Measurements from ENCODE around the gene NDUFB10. TPM values are rescaled to one million over a fixed set of nuclear protein-coding genes. Genes with fewer than 3 reads are reported as not detected.
A peak's percentile ranks its signal among the peaks of the same experiment; 100 is the strongest.

The NDUFB10 gene
- total RNA-seq, 3 donors from 2014 or later, result 204 to 212 (median 210) TPM

DNA sequence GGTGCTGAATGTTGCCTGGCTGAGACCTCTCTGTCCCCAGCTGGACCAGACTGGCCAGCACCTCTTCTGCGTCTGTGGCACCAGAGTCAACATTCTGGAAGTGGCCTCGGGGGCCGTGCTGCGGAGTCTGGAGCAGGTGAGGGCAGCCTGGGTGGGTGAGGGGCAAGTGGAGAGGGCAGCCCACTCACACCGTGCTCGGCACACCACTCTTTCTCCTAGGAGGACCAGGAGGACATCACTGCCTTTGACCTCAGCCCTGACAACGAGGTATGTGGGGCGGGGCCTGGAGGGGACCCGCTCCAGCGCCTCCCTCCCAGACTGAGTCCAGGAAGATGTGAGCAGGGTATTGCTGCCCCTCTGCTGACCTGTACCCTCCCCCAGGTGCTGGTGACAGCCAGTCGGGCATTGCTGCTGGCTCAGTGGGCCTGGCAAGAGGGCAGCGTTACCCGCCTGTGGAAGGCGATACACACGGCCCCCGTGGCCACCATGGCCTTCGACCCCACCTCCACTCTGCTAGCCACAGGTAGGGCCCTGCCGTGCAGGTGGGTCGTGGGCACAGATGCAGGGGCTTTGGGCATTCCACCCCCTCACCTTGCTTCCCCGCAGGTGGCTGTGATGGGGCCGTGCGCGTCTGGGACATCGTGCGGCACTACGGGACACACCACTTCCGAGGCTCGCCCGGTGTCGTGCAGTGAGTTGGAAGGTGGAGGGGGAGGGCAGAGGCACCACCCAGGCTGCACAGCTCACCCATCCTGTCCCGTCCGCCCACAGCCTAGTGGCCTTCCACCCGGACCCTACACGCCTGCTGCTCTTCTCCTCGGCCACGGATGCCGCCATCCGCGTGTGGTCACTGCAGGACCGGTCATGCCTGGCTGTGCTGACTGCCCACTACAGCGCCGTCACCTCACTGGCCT lies 15.1 kb downstream of the NDUFB10 start:
- H3K4me1 ChIP-seq (ENCODE audit: low read depth), result peaks cover 20% of the 10 kb centered on the region
- H3K36me3 ChIP-seq (ENCODE audit: low read depth), result no peaks in the 10 kb centered on the region
- TF ChIP-seq, protein P1, sequence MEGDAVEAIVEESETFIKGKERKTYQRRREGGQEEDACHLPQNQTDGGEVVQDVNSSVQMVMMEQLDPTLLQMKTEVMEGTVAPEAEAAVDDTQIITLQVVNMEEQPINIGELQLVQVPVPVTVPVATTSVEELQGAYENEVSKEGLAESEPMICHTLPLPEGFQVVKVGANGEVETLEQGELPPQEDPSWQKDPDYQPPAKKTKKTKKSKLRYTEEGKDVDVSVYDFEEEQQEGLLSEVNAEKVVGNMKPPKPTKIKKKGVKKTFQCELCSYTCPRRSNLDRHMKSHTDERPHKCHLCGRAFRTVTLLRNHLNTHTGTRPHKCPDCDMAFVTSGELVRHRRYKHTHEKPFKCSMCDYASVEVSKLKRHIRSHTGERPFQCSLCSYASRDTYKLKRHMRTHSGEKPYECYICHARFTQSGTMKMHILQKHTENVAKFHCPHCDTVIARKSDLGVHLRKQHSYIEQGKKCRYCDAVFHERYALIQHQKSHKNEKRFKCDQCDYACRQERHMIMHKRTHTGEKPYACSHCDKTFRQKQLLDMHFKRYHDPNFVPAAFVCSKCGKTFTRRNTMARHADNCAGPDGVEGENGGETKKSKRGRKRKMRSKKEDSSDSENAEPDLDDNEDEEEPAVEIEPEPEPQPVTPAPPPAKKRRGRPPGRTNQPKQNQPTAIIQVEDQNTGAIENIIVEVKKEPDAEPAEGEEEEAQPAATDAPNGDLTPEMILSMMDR (IDR thresholded peaks at IDR 0.05), result no peak
- no peak for ATAC-seq
- DNase-seq, result peak in 2 of 3 donors; percentile 36 to 56
- H3K9me3 ChIP-seq, result no peaks in the 10 kb centered on the region
- no peak overlapping the region for H3K4me3 ChIP-seq
- intact Hi-C loops (cut with DNase I, micrococcal nuclease), result no loop called here

DNA sequence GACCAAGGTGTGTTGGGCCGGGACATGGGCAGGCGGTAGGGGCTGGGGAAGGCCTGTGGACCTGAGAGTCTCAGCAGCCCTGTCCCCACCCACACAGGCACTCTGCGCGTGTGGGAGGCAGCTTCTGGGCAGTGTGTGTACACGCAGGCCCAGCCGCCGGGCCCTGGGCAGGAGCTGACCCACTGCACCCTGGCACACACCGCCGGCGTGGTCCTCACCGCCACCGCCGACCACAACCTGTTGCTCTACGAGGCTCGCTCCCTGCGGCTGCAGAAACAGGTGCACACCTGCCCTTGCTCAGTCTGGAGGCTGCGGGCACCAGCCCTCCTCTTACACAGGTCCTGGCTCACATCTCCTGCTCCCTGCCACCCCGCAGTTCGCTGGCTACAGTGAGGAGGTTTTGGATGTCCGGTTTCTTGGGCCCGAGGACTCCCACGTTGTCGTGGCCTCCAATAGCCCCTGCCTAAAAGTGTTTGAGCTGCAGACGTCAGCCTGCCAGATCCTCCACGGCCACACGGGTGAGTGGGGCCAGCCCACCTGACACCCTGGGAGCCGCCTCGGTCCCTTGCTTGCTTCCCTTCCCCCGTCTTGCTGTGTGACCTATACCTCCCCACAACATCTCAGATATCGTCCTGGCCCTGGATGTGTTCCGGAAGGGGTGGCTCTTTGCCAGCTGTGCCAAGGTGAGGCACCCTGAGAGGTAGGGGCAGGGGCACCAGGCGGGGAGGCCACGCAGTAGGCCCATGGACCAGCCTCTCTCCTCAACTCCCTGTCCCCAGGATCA lies 16.3 kb downstream of the NDUFB10 start:
- TF ChIP-seq, protein P1 (IDR thresholded peaks at IDR 0.05), result no peak
- peaks cover 27% of the 10 kb centered on the region for H3K4me1 ChIP-seq (ENCODE audit: low read depth)
- ATAC-seq (no peak), DNase-seq (peak in 2 of 3 donors; percentile 29 to 50)
- no peaks in the 10 kb centered on the region for H3K9me3 ChIP-seq
- intact Hi-C loops (cut with DNase I, micrococcal nuclease), result no loop called here
- H3K36me3 ChIP-seq (ENCODE audit: low read depth), result no peaks in the 10 kb centered on the region
- no peak overlapping the region for H3K4me3 ChIP-seq

DNA sequence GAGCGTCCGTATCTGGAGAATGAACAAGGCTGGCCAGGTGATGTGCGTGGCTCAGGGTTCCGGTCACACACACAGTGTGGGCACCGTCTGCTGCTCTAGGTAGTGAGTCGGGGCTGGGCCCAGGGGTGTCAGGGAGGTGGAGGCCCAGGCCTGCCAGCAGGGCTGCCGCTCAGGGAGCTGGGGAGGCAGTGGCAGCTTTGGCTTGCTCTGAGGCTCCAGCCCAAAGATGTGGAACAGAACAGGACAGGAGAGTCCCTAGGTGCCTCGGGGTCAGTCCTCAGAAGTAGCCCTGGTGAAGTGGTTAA lies 16.8 kb downstream of the NDUFB10 start:
- intact Hi-C loops (cut with DNase I, micrococcal nuclease), result no loop called here
- ATAC-seq, result no peak
- H3K4me1 ChIP-seq (ENCODE audit: low read depth), result peaks cover 26% of the 10 kb centered on the region

DNA sequence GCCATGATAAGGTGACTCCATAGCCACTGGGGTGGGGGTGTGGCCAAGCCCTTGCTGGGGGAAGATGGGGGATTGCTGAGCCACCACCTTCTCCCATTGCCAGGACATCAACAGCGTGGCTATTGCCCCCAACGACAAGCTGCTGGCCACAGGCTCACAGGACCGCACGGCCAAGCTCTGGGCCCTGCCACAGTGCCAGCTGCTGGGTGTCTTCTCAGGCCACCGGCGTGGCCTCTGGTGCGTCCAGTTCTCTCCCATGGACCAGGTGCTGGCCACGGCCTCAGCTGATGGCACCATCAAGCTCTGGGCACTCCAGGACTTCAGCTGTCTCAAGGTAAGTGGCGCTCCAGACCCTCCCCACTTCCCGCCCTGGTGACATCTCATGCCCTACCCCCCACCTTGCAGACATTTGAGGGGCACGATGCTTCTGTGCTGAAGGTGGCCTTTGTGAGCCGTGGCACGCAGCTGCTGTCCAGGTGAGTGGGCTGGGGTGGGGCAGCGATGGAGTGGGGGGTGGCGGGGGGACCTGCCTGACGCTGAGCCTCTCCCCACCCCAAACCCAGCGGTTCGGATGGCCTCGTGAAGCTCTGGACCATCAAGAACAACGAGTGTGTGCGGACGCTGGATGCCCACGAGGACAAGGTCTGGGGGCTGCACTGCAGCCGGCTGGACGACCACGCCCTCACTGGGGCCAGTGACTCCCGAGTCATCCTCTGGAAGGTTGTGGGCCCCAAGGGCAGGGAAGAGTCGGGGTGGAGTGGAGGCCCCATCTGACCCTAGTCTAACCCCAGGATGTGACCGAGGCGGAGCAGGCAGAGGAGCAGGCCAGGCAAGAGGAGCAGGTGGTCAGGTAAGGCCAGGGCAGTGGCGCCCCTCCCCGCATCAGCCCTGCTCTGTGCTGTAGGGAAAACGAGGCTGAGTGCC lies 17.9 kb downstream of the NDUFB10 start:
- H3K4me1 ChIP-seq (ENCODE audit: low read depth), result peaks cover 33% of the 10 kb centered on the region
- no peaks in the 10 kb centered on the region for H3K9me3 ChIP-seq
- ATAC-seq (no peak), DNase-seq (no peak)
- TF ChIP-seq, protein P1 (IDR thresholded peaks at IDR 0.05), result no peak
- no peak overlapping the region for H3K4me3 ChIP-seq
- no peaks in the 10 kb centered on the region for H3K36me3 ChIP-seq (ENCODE audit: low read depth)
- intact Hi-C loops (cut with DNase I, micrococcal nuclease), result no loop called here

More for the DNA sequence above, 16.8 kb downstream of the NDUFB10 start:
- no peaks in the 10 kb centered on the region for H3K36me3 ChIP-seq (ENCODE audit: low read depth)
- H3K4me3 ChIP-seq, result no peak overlapping the region
- no peaks in the 10 kb centered on the region for H3K9me3 ChIP-seq
- TF ChIP-seq, protein P1 (IDR thresholded peaks at IDR 0.05), result no peak
- DNase-seq, result peak in 1 of 3 donors; percentile 24

DNA sequence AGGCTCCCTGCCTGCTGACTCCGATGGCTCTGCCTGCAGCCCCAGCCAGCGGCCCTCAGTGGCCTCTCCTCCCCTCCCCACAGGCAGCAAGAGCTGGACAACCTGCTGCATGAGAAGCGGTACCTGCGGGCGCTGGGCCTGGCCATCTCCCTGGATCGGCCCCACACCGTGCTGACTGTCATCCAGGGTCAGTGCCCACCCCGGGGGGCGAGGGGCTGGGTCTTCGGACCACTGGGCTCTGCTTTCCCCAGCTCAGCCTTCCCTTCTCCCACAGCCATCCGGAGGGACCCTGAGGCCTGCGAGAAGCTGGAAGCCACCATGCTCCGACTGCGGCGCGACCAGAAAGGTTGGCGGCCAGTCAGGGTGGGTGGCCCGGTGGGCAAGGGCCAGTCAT lies 18.5 kb downstream of the NDUFB10 start:
- intact Hi-C loops (cut with DNase I, micrococcal nuclease), result no loop called here
- ATAC-seq, result no peak
- no peak overlapping the region for H3K4me3 ChIP-seq
- no peak for DNase-seq
- TF ChIP-seq, protein P1 (IDR thresholded peaks at IDR 0.05), result no peak
- peaks cover 35% of the 10 kb centered on the region for H3K4me1 ChIP-seq (ENCODE audit: low read depth)
- H3K9me3 ChIP-seq, result no peaks in the 10 kb centered on the region
- no peaks in the 10 kb centered on the region for H3K36me3 ChIP-seq (ENCODE audit: low read depth)
